ENCODE measurements around the gene CD93.

The CD93 gene

GRCh38 chr20:23035731-23036130, 50.4 kb downstream of the CD93 start:
- DNase-seq (ENCODE audit: low spot score): no peak

DNA sequence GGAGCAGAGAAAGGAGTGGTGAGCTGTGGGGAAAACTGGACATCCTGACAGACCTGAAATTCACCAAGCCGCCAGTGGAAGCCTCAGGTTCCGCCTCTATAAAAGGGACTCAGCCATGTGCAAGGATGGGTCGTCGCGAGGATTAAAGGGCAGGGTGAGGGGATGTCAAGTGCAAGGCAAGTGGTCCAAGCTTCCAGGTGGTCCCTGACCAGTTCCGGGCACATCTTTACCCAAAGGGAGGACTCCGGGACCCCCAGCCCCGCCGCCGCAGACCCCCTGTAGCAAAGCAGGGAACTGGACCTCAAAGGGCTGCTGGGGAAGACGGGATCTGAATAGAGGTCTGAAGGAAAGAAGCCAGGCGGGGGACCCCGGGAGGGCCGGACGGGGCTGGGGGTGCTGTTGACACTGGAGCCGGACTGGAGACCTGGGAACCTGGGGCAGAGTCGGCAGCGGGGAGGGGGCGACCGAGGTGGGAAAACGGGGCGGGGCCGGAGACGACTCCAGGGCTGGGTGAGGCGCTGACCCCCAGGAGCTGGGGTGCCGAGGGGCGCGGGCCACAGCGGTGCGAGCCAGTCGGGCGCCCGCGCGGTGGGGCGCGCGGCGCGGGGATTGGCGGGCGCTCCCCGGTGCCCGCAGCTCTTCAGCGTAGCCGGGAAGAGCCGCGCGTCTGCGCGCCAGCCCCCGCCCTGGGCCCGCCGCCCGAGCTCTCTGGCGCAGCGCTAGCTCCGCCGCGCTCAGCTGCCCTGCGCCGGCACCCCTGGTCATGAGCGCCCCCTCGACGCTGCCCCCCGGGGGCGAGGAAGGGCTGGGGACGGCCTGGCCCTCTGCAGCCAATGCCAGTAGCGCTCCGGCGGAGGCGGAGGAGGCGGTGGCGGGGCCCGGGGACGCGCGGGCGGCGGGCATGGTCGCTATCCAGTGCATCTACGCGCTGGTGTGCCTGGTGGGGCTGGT, 51.1 kb downstream of the CD93 start, which contains the start of gene SSTR4:
Gene SSTR4 (plus strand): TSS at position 592 of the 951 bp plus-strand sequence. CDS start 172 bp downstream, at position 764.
- no peak for DNase-seq (ENCODE audit: low spot score)

DNA sequence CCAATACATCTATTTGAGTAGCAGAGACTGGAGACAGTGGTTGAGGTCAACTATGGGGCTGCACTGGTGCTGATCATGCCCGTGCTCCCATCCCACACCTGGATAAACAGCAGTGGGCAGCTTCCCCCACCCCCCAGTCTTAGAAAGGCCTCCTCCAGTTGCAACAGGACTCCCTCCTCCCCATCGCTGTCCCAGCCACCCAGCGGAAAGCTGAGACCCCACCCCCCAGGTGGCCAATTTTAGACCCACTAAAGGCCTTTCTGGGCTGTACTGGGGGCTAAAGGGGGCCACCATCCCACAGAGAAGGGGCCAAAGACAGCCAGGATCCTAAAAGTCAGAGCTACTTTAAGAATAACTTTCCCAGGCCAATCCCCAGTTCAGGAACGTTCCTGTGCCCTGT, 52.2 kb downstream of the CD93 start:
- no peak for DNase-seq (ENCODE audit: low spot score)

DNA sequence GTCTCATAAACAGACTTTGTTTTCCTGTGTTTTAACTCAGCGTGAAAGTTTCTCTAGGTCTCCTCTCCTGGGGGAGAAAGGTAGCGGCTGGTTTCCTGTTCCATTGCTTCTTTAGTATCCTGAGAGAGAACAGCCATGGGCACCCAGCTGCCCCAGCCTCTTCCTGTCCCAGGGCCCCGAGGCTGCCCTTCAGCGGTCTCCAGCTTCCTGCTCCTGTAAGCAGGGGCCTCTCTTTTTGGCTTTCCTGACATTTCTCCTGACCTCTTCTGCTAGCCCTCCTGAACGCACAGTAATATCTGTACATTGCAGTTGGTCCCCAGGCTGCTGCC, 53.4 kb downstream of the CD93 start:
- DNase-seq (ENCODE audit: low spot score): no peak

DNA sequence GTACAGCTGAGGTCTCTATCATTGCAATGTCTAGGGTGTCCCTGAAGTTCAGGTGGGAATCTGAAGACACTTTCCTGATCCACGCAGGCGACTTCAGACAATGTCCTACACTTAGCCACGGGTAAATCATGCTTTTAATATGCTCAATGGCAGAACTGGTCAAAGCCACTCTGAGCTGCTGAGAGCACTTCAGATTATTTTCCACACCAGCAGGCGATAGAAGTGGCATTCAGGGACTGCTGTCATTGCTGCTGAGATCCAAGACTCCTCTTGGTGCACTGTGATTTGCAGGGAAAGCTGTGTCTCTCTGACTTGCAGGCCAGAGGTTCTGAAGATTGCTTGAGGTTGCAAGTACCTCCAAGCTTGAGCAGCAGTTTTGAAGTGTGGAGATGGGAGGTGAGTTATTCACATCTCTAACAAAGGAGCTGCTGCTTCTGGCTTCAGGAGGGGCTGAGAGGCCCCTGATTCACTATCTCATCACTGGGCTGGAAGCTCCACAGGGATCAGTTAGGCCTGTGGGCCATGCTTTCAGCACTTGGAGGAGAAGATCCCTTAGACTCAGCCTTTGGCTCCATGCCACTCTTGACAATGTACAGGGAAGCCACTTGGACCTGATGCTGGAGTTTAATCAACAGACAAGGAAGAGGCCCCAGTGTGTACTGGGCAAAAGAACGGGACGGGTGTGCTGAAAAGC, 53.9 kb downstream of the CD93 start:
- DNase-seq (ENCODE audit: low spot score): no peak

- DNase-seq (ENCODE audit: low spot score): no peak
Observed at GRCh38 chr20:23031346-23031745, 54.8 kb downstream of the CD93 start.
